Cortex of kidney (tissue), 1 donor: ENCODE measurements around the gene CBS.
"Not testable (repeated sequence)": the region's sequence is repeated elsewhere in the genome, so short reads cannot be mapped to it uniquely, and the experiment has no call there.

Source experiments
- DNase-seq: peaks from one replicate; lab custom pipeline; 2025; lab: John Stamatoyannopoulos, UW

The CBS gene

GRCh38 chr21:43024439-43025136, 51.0 kb downstream of the CBS start:
- no peak for DNase-seq

- DNase-seq: no peak
These were observed 52.5 kb downstream of the CBS start for GRCh38 chr21:43023175-43023574.

- no peak for DNase-seq
These were observed 53.7 kb downstream of the CBS start for GRCh38 chr21:43021756-43022600.

GRCh38 chr21:43021191-43021590, 54.4 kb downstream of the CBS start:
- no peak for DNase-seq

- DNase-seq: no peak
These were observed 54.9 kb downstream of the CBS start for GRCh38 chr21:43020771-43021170.

GRCh38 chr21:43020177-43020576, 55.5 kb downstream of the CBS start:
- DNase-seq: no peak

GRCh38 chr21:43018519-43018918, 57.1 kb downstream of the CBS start:
- no peak for DNase-seq

GRCh38 chr21:43016728-43017127, 58.9 kb downstream of the CBS start:
- no peak for DNase-seq

GRCh38 chr21:43015906-43016540, 59.6 kb downstream of the CBS start:
- no peak for DNase-seq

GRCh38 chr21:43012596-43012995, 63.0 kb downstream of the CBS start:
- no peak for DNase-seq

- DNase-seq: no peak
These were observed 68.8 kb downstream of the CBS start for GRCh38 chr21:43006874-43007208.

GRCh38 chr21:43006051-43006873, 69.4 kb downstream of the CBS start:
- not testable (repeated sequence) for DNase-seq

- no peak for DNase-seq
These were observed 70.0 kb downstream of the CBS start for GRCh38 chr21:43005635-43006034.

GRCh38 chr21:43004926-43005325, 70.7 kb downstream of the CBS start:
- no peak for DNase-seq
